DND-41 (cell line): ENCODE data around the gene ATXN7L1.
"Not testable (repeated sequence)": the region's sequence is repeated elsewhere in the genome, so short reads cannot be mapped to it uniquely, and the experiment has no call there.

Source experiments
- ATAC-seq: fragments of 200-7000 bp; cut with Tn5 transposase; 3 replicates; pipeline ENCODE4 v1.9.1; 2021; ENCODE audit warnings: low read depth; ENCODE audit not compliant: insufficient read depth
- DNase-seq: peaks from one replicate; pipeline ENCODE4 v3.0.0-alpha.2; 2020
- H2AFZ ChIP-seq: 2 replicates; pipeline ENCODE4 v1.6.0; 2012; ENCODE audit warnings: low read depth, low read length
- H3K27ac ChIP-seq: 2 replicates; pipeline ENCODE4 v1.5.1; 2012; ENCODE audit warnings: low read length, inconsistent platforms
- H3K27me3 ChIP-seq: fragments of 200-600 bp; sonication (generic); 2 replicates; pipeline ENCODE4 v1.6.0; 2012; ENCODE audit warnings: low read length, mild to moderate bottlenecking, inconsistent platforms; ENCODE audit not compliant: insufficient read depth, poor library complexity
- H3K36me3 ChIP-seq: 2 replicates; pipeline ENCODE4 v1.5.1; 2012; ENCODE audit warnings: low read length, inconsistent platforms; ENCODE audit not compliant: insufficient read depth
- H3K4me1 ChIP-seq: 2 replicates; pipeline ENCODE4 v1.5.1; 2012; ENCODE audit warnings: mild to moderate bottlenecking, low read length; ENCODE audit not compliant: insufficient read depth
- H3K4me2 ChIP-seq: 2 replicates; pipeline ENCODE4 v1.6.0; 2012; ENCODE audit warnings: mild to moderate bottlenecking, moderate library complexity, low read length, inconsistent platforms; ENCODE audit not compliant: insufficient read depth
- H3K4me3 ChIP-seq, 2 experiments: fragments of 200-600 bp in 1 of 2; shearing (Covaris generic) in 1 of 2; 2 replicates each; pipeline ENCODE4 v1.5.1; 2012 to 2016; ENCODE audit warnings: inconsistent platforms in 2 of 2, low read length in 2 of 2, mild to moderate bottlenecking in 2 of 2, low read depth in 1 of 2, moderate library complexity in 1 of 2
- H3K79me2 ChIP-seq: 2 replicates; pipeline ENCODE4 v1.6.0; 2012; ENCODE audit warnings: low read length, inconsistent platforms; ENCODE audit not compliant: insufficient read depth
- H3K9ac ChIP-seq: 2 replicates; pipeline ENCODE4 v1.6.0; 2012; ENCODE audit warnings: low read depth, mild to moderate bottlenecking, inconsistent platforms, low read length, moderate library complexity
- H3K9me3 ChIP-seq: 2 replicates; pipeline ENCODE4 v1.5.1; 2012; ENCODE audit warnings: low read length, moderate library complexity, mild to moderate bottlenecking, inconsistent platforms; ENCODE audit not compliant: insufficient read depth, severe bottlenecking
- H4K20me1 ChIP-seq: 2 replicates; pipeline ENCODE4 v1.6.0; 2012; ENCODE audit warnings: low read length; ENCODE audit not compliant: insufficient read depth
- CTCF ChIP-seq: IDR thresholded peaks from 2 replicates; pipeline ENCODE4 v1.5.1; 2012; ENCODE audit warnings: borderline replicate concordance, low read length, moderate library complexity, mild to moderate bottlenecking; ENCODE audit not compliant: poor library complexity, severe bottlenecking; ENCODE audit errors: extremely low read depth
- EZH2 ChIP-seq: IDR thresholded peaks from 3 replicates; pipeline ENCODE4 v1.6.1; 2012; ENCODE audit warnings: borderline replicate concordance, low read depth, mild to moderate bottlenecking, moderate library complexity, low read length, inconsistent platforms; ENCODE audit not compliant: severe bottlenecking

The ATXN7L1 gene

DNA sequence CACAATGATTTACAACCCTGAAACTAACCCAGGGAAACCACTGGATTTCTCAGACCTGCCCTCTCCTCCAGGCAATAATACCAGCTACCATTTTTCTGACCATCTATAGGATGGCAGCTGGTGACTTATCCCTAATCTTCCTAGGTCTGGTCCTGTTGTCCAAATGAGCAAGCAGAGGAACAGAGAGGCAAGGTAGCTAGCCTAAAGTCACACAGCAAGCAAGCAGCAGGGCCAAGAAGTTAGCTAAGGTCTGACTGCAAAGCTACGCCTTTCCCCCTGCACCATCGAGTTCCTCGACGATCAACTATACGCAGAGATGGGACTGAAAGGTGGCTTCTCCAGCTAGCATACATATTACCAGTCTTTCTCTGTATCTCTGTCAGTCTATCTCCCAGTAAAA is 25.3 kb downstream of the ATXN7L1 start:
- Histone ChIP-seq H3K79me2 (no peaks in the 10 kb centered on the region), H3K27ac (no peak overlapping the region), H3K4me2 (no peak overlapping the region), H3K9ac (no peak overlapping the region), H4K20me1 (peaks cover 13% of the 10 kb centered on the region), H3K9me3 (no peaks in the 10 kb centered on the region), H3K27me3 (no peaks in the 10 kb centered on the region), H3K4me3 (no peak overlapping the region), H3K4me1 (peaks cover 5% of the 10 kb centered on the region; the same call in 1 of the 2 replicates), H2AFZ (no peak overlapping the region), H3K36me3 (no peaks in the 10 kb centered on the region)
- no peak for DNase-seq
- ATAC-seq, result no peak
- TF ChIP-seq CTCF (no peak), EZH2 (no peak)

GRCh38 chr7:105849122-105849855 is 27.1 kb downstream of the ATXN7L1 start:
- Histone ChIP-seq H3K9ac (no peak overlapping the region), H3K4me1 (peaks cover 5% of the 10 kb centered on the region; the same call in 1 of the 2 replicates), H3K4me2 (no peak overlapping the region), H3K9me3 (no peaks in the 10 kb centered on the region), H3K4me3 (no peak overlapping the region), H3K79me2 (no peaks in the 10 kb centered on the region), H2AFZ (no peak overlapping the region), H3K36me3 (no peaks in the 10 kb centered on the region), H3K27me3 (no peaks in the 10 kb centered on the region), H4K20me1 (peaks cover 13% of the 10 kb centered on the region), H3K27ac (no peak overlapping the region)
- peak; percentile 31 for DNase-seq
- ATAC-seq, result peak; percentile 86
- TF ChIP-seq EZH2, result no peak
- no peak for TF ChIP-seq CTCF

DNA sequence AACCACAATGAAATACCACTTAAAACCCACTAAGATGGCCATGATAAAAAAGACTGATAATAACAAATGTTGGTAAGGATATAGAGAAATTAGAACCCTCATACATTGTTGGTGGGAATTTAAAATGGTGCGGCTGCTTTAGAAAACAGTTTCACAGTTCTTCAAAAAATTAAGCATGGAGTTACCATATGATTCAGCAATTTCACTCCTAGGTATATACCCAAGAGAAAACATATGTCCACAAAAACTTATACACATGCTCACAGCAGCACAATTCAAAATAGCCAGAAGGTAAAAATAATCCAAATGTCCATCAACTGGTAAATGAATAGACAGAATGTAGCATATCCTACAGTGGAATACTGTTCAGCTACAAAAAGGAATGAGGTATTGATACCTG is 30.0 kb downstream of the ATXN7L1 start:
- Histone ChIP-seq H3K4me3 (no peak overlapping the region), H3K9ac (no peak overlapping the region), H3K4me1 (peaks cover 5% of the 10 kb centered on the region; the same call in 1 of the 2 replicates), H3K27me3 (no peaks in the 10 kb centered on the region), H3K36me3 (no peaks in the 10 kb centered on the region), H3K79me2 (no peaks in the 10 kb centered on the region), H3K9me3 (no peaks in the 10 kb centered on the region), H4K20me1 (peaks cover 11% of the 10 kb centered on the region), H2AFZ (no peak overlapping the region), H3K27ac (no peak overlapping the region), H3K4me2 (no peak overlapping the region)
- TF ChIP-seq EZH2 (no peak), CTCF (no peak)
- DNase-seq (no peak), ATAC-seq (no peak)

- DNase-seq, H3K36me3 ChIP-seq, H3K79me2 ChIP-seq, H3K4me1 ChIP-seq, H2AFZ ChIP-seq, ATAC-seq, H3K27ac ChIP-seq, H3K9me3 ChIP-seq, H3K4me2 ChIP-seq, H3K27me3 ChIP-seq, H3K4me3 ChIP-seq, H3K9ac ChIP-seq, H4K20me1 ChIP-seq: not testable (repeated sequence)
These were observed 31.7 kb downstream of the ATXN7L1 start for GRCh38 chr7:105844681-105845080.
